H1 (cell line): ENCODE measurements around the gene SPATA4. TPM values are rescaled to one million over a fixed set of nuclear protein-coding genes. Genes with fewer than 3 reads are reported as not detected.

Experiments used
- CTCF ChIA-PET: fragments of 300-600 bp; sonication (Branson Sonifier 250); formaldehyde crosslinking; loops from one replicate; lab custom pipeline; 2021; ENCODE audit not compliant: partially characterized antibody; lab: Charles Lee
- POLR2A ChIA-PET: fragments of 300-600 bp; sonication (Branson Sonifier 250); formaldehyde crosslinking; loops from one replicate; lab custom pipeline; 2021; ENCODE audit warnings: inconsistent platforms; ENCODE audit not compliant: partially characterized antibody; lab: Charles Lee
- DNase-seq, 2 experiments: peaks; one replicate each; pipeline versions ENCODE4 v3.0.0 to v3.0.0-alpha.2; 2010 to 2022; ENCODE audit warnings: low spot score in 2 of 2, low read depth in 1 of 2, mixed read lengths in 1 of 2
- FAIRE-seq: peaks from 2 replicates; lab custom pipeline; 2011; peaks lifted over from hg19 to GRCh38; lab: Jason Lieb, UNC
- H2AFZ ChIP-seq: 2 replicates; pipeline ENCODE4 v1.8.1; 2012; ENCODE audit warnings: low read length, inconsistent platforms
- H2AK5ac ChIP-seq: 2 replicates; pipeline ENCODE4 v1.6.1; 2013; ENCODE audit warnings: low read depth, low read length
- H2BK120ac ChIP-seq: replicated peaks from 2 replicates; pipeline ENCODE3; 2013; ENCODE audit warnings: low read depth, low read length, inconsistent platforms
- H2BK12ac ChIP-seq: 2 replicates; pipeline ENCODE4 v1.6.1; 2013; ENCODE audit warnings: low read depth, low read length
- H2BK15ac ChIP-seq: 2 replicates; pipeline ENCODE4 v1.6.1; 2013; ENCODE audit warnings: low read length
- H2BK20ac ChIP-seq: 2 replicates; pipeline ENCODE4 v1.6.1; 2013; ENCODE audit warnings: low read length
- H2BK5ac ChIP-seq: 2 replicates; pipeline ENCODE4 v1.6.1; 2013; ENCODE audit warnings: low read depth, low read length
- H3K14ac ChIP-seq: 2 replicates; pipeline ENCODE4 v1.6.1; 2013; ENCODE audit warnings: inconsistent platforms; ENCODE audit not compliant: insufficient read length
- H3K18ac ChIP-seq: 2 replicates; pipeline ENCODE4 v1.6.1; 2013; ENCODE audit warnings: low read length; ENCODE audit errors: extremely low read depth
- H3K23ac ChIP-seq: 2 replicates; pipeline ENCODE4 v1.6.1; 2013; ENCODE audit warnings: inconsistent platforms; ENCODE audit not compliant: insufficient read length
- H3K23me2 ChIP-seq: 2 replicates; pipeline ENCODE4 v1.6.1; 2013; ENCODE audit warnings: low read depth, low read length
- H3K27ac ChIP-seq: 2 replicates; pipeline ENCODE4 v1.6.1; 2011; ENCODE audit warnings: low read depth, low read length, inconsistent platforms
- H3K27me3 ChIP-seq, 4 experiments: replicated peaks in 1 of 4; 1 replicate in 1 of 4; 2 replicates in 3 of 4; pipeline versions ENCODE4 v1.6.1 to v1.8.1; 2011 to 2013; ENCODE audit warnings: low read length in 3 of 4, mild to moderate bottlenecking in 3 of 4, inconsistent platforms in 2 of 4, mixed read lengths in 2 of 4, moderate library complexity in 1 of 4; ENCODE audit not compliant: control insufficient read depth in 3 of 4, insufficient read depth in 3 of 4; ENCODE audit errors: extremely low read depth in 1 of 4
- H3K36me3 ChIP-seq, 4 experiments: 2 replicates each; pipeline versions ENCODE4 v1.6.1 to v1.8.1; 2011 to 2013; ENCODE audit warnings: mild to moderate bottlenecking in 4 of 4, low read length in 3 of 4, moderate library complexity in 2 of 4, control low read depth in 1 of 4, inconsistent platforms in 1 of 4; ENCODE audit not compliant: insufficient read depth in 4 of 4, control insufficient read depth in 2 of 4
- H3K4ac ChIP-seq: replicated peaks from 2 replicates; pipeline ENCODE3; 2013; ENCODE audit warnings: low read length, low read depth, mixed read lengths, inconsistent platforms; ENCODE audit not compliant: insufficient read length
- H3K4me1 ChIP-seq, 4 experiments: replicated peaks in 1 of 4; 1 replicate in 1 of 4; 2 replicates in 3 of 4; pipeline versions ENCODE4 v1.6.1 to v1.8.1; 2011 to 2013; ENCODE audit warnings: low read length in 3 of 4, inconsistent platforms in 2 of 4, mixed read lengths in 1 of 4; ENCODE audit not compliant: insufficient read depth in 4 of 4, control insufficient read depth in 3 of 4
- H3K4me2 ChIP-seq, 2 experiments: 2 replicates each; pipeline versions ENCODE4 v1.6.1 to v1.8.1; 2011 to 2013; ENCODE audit warnings: low read depth in 2 of 2, low read length in 2 of 2, control low read depth in 1 of 2, inconsistent platforms in 1 of 2, mild to moderate bottlenecking in 1 of 2; ENCODE audit not compliant: insufficient read depth in 1 of 2
- H3K4me3 ChIP-seq, 4 experiments: fragments of 200-600, 300-600 bp in 1 of 4; sonication (generic), shearing (Covaris generic), sonication (Bioruptor Twin) in 1 of 4; 2 replicates each; pipeline versions ENCODE4 v1.5.1 to v1.8.1; 2011 to 2016; ENCODE audit warnings: low read length in 4 of 4, low read depth in 3 of 4, control low read depth in 2 of 4, inconsistent platforms in 2 of 4, mild to moderate bottlenecking in 2 of 4, mixed read lengths in 1 of 4, moderate library complexity in 1 of 4; ENCODE audit not compliant: insufficient read depth in 2 of 4; ENCODE audit errors: extremely low read depth in 1 of 4
- H3K56ac ChIP-seq: replicated peaks from 2 replicates; pipeline ENCODE3; 2013; ENCODE audit warnings: low read depth, mild to moderate bottlenecking, mixed read lengths, low read length, inconsistent platforms; ENCODE audit not compliant: insufficient read length
- H3K79me1 ChIP-seq: 2 replicates; pipeline ENCODE4 v1.6.1; 2013; ENCODE audit warnings: low read depth, low read length, control low read depth
- H3K79me2 ChIP-seq, 2 experiments: 2 replicates each; pipeline versions ENCODE4 v1.6.1 to v1.8.1; 2012 to 2013; ENCODE audit warnings: low read length in 2 of 2, mild to moderate bottlenecking in 2 of 2, inconsistent platforms in 1 of 2; ENCODE audit not compliant: insufficient read depth in 2 of 2, control insufficient read depth in 1 of 2
- H3K9ac ChIP-seq, 4 experiments: replicated peaks in 1 of 4; 1 replicate in 1 of 4; 2 replicates in 3 of 4; pipeline versions ENCODE4 v1.6.1 to v1.8.1; 2011 to 2013; ENCODE audit warnings: low read depth in 3 of 4, low read length in 3 of 4, control low read depth in 2 of 4, mild to moderate bottlenecking in 2 of 4, moderate library complexity in 2 of 4, inconsistent platforms in 1 of 4; ENCODE audit errors: extremely low read depth in 1 of 4
- H3K9me3 ChIP-seq, 2 experiments: 2 replicates each; pipeline versions ENCODE4 v1.6.1 to v1.8.1; 2012 to 2013; ENCODE audit warnings: mild to moderate bottlenecking in 2 of 2, moderate library complexity in 2 of 2, control low read depth in 1 of 2, inconsistent platforms in 1 of 2, low read depth in 1 of 2, low read length in 1 of 2, mixed read lengths in 1 of 2; ENCODE audit not compliant: insufficient read depth in 2 of 2
- H4K20me1 ChIP-seq, 2 experiments: replicated peaks in 1 of 2; 2 replicates each; pipeline versions ENCODE3 to v1.8.1; 2011 to 2013; ENCODE audit warnings: inconsistent platforms in 2 of 2, low read length in 2 of 2, mild to moderate bottlenecking in 1 of 2; ENCODE audit not compliant: insufficient read depth in 2 of 2, control insufficient read depth in 1 of 2
- H4K5ac ChIP-seq: 2 replicates; pipeline ENCODE4 v1.6.1; 2013; ENCODE audit warnings: low read length, low read depth, mixed read lengths, inconsistent platforms; ENCODE audit not compliant: insufficient read length
- H4K8ac ChIP-seq: 2 replicates; pipeline ENCODE4 v1.8.0; 2013; ENCODE audit warnings: mild to moderate bottlenecking, moderate library complexity, low read length, inconsistent platforms; ENCODE audit not compliant: insufficient read depth; ENCODE audit errors: extremely low read depth
- H4K91ac ChIP-seq: replicated peaks from 2 replicates; pipeline ENCODE3; 2013; ENCODE audit warnings: low read length, mixed read lengths, inconsistent platforms; ENCODE audit not compliant: insufficient read length
- BACH1 ChIP-seq: IDR thresholded peaks from 2 replicates; pipeline ENCODE4 v1.6.1; 2012; ENCODE audit warnings: low read length, improper control_type of control experiment
- CHD1 ChIP-seq: IDR thresholded peaks from 2 replicates; pipeline ENCODE4 v1.6.1; 2012; ENCODE audit warnings: low read depth, low read length, improper control_type of control experiment
- KDM4A ChIP-seq: IDR thresholded peaks from one replicate; pipeline ENCODE4 v1.7.1; 2012; ENCODE audit warnings: low read depth, mild to moderate bottlenecking, moderate library complexity, low read length, inconsistent platforms; ENCODE audit not compliant: severe bottlenecking
- SUZ12 ChIP-seq: fragments of 200-600 bp; sonication (generic); IDR thresholded peaks from 2 replicates; pipeline ENCODE4 v1.6.1; 2012; ENCODE audit warnings: mild to moderate bottlenecking, inconsistent platforms, low read length, moderate library complexity, mixed read lengths
- WGBS, 2 experiments: shearing (Covaris generic) in 1 of 2; methylation state at CpG; one replicate each; pipeline versions ENCODE4 v1.1.6 to v1.1.7; 2013 to 2015; ENCODE audit warnings: low lambda C conversion rate in 2 of 2, mixed read lengths in 2 of 2, inconsistent platforms in 1 of 2, low coverage in 1 of 2, missing lambda C conversion rate in 1 of 2; ENCODE audit not compliant: insufficient replicate concordance in 2 of 2, insufficient coverage in 1 of 2, insufficient read length in 1 of 2; ENCODE audit errors: extremely low coverage in 1 of 2, missing lambda C conversion rate in 1 of 2; 5-methylcytosine and 5-hydroxymethylcytosine counted together
- polyA plus RNA-seq, 7 experiments: library from polyadenylated mRNA; depleted of rRNA in 3 of 7; stranded (reverse) in 5 of 7; unstranded in 2 of 7; fragments of >200 nt in 5 of 7; fragments of 200-250 nt in 2 of 7; gene quantifications; 1 replicate in 5 of 7; 2 replicates in 1 of 7; 4 replicates in 1 of 7; pipeline versions ENCODE4 v1.2.1 to v1.2.3, GENCODE V29; 2011 to 2013; ENCODE audit warnings: missing spikeins in 2 of 7, mixed read lengths in 2 of 7
- total RNA-seq: library from RNA; stranded (reverse); fragmentation: NEBNext Ultra II Directional; extraction: Animal tissue kit (Norgen Biotek cat#: 25700); gene quantifications from 2 replicates; pipeline ENCODE4 v1.2.1, GENCODE V29; 2021

Gene SPATA4
- total and polyA plus RNA-seq, 2 of the 8 experiments (the other 6 are each of a cell fraction or from before 2014, with no cell fraction given): not detected

- Histone ChIP-seq H2BK5ac (no peak overlapping the region), H3K4ac (no peak overlapping the region), H3K4me2 (no peak overlapping the region), H2AK5ac (no peak overlapping the region), H2BK12ac (no peak overlapping the region), H2BK120ac (no peak overlapping the region), H3K56ac (no peak overlapping the region), H4K8ac (no peak overlapping the region), H3K27me3 (peaks cover 0 to 3% (median 0%) of the 10 kb centered on the region in 4 experiments; a peak in 1 of 7 replicates), H3K23ac (no peak overlapping the region), H3K79me2 (no peaks in the 10 kb centered on the region), H3K23me2 (no peaks in the 10 kb centered on the region), H3K36me3 (no peaks in the 10 kb centered on the region; a peak in 1 of 8 replicates), H4K20me1 (no peaks in the 10 kb centered on the region), H2BK20ac (no peak overlapping the region), H4K5ac (no peak overlapping the region), H3K9me3 (no peaks in the 10 kb centered on the region), H4K91ac (no peak overlapping the region), H3K27ac (no peak overlapping the region), H3K4me3 (no peak overlapping the region), H3K18ac (no peak overlapping the region), H3K79me1 (no peaks in the 10 kb centered on the region), H3K14ac (no peak overlapping the region), H3K4me1 (no peaks in the 10 kb centered on the region), H3K9ac (no peak overlapping the region), H2BK15ac (no peak overlapping the region), H2AFZ (no peak overlapping the region)
- FAIRE-seq (no peak), DNase-seq (no peak)
- ChIA-PET CTCF (no interaction called here), POLR2A (no interaction called here)
- WGBS, 2 experiments: 100% methylated on average over 1 of the region's 1 CpG; no CpG with 5 or more reads in 1 of the 2 experiments
- TF ChIP-seq KDM4A (no peak), SUZ12 (no peak), CHD1 (no peak), BACH1 (no peak)
Observed at GRCh38 chr4:176242764-176243347, 47.5 kb upstream of the SPATA4 start.
